IPS DF 4.7 (cell line): ENCODE measurements around the gene CFAP100.

Source experiments
- DNase-seq: peaks from one replicate; pipeline ENCODE4 v3.0.0-alpha.2; 2013; ENCODE audit warnings: low spot score; ENCODE audit errors: extremely low read depth

Gene CFAP100

GRCh38 chr3:126373682-126374601 is 20.8 kb upstream of the CFAP100 start:
- DNase-seq, result no peak

GRCh38 chr3:126375835-126376331 is 18.8 kb upstream of the CFAP100 start:
- no peak for DNase-seq

- no peak for DNase-seq
Observed at GRCh38 chr3:126376444-126376843, 18.3 kb upstream of the CFAP100 start.

- DNase-seq, result no peak
Observed at GRCh38 chr3:126377211-126377610, 17.5 kb upstream of the CFAP100 start.

- DNase-seq, result no peak
Observed at GRCh38 chr3:126378341-126378751, 16.4 kb upstream of the CFAP100 start.

- DNase-seq, result no peak
Observed at GRCh38 chr3:126380011-126380768, 14.5 kb upstream of the CFAP100 start.

GRCh38 chr3:126381966-126382365 is 12.7 kb upstream of the CFAP100 start:
- no peak for DNase-seq

- peak; percentile 75 for DNase-seq
Observed at GRCh38 chr3:126389112-126389793, 5.5 kb upstream of the CFAP100 start.

- DNase-seq, result no peak
Observed at GRCh38 chr3:126389794-126390146, 4.9 kb upstream of the CFAP100 start.

GRCh38 chr3:126390201-126390600 is 4.5 kb upstream of the CFAP100 start:
- DNase-seq, result no peak

- no peak for DNase-seq
Observed at GRCh38 chr3:126390751-126391150, 4.0 kb upstream of the CFAP100 start.

- no peak for DNase-seq
Observed at GRCh38 chr3:126391631-126392030, 3.1 kb upstream of the CFAP100 start.

GRCh38 chr3:126392246-126392645 is 2.5 kb upstream of the CFAP100 start:
- DNase-seq, result no peak

GRCh38 chr3:126393563-126393962 is 1.1 kb upstream of the CFAP100 start:
- no peak for DNase-seq

- no peak for DNase-seq
Observed at GRCh38 chr3:126394977-126395321, 240 bp downstream of the CFAP100 start.

GRCh38 chr3:126395846-126396513 is 1.3 kb downstream of the CFAP100 start:
- no peak for DNase-seq

- no peak for DNase-seq
Observed at GRCh38 chr3:126396536-126396935, 1.8 kb downstream of the CFAP100 start.

- DNase-seq, result no peak
Observed at GRCh38 chr3:126397610-126398422, 3.1 kb downstream of the CFAP100 start.

- DNase-seq, result no peak
Observed at GRCh38 chr3:126398423-126399350, 4.0 kb downstream of the CFAP100 start.
